Neuronal stem cell (in vitro differentiated cells): ENCODE measurements around the gene COG5.

Experiments
- DNase-seq: peaks from one replicate; pipeline ENCODE4 v3.0.0-alpha.2; 2013; ENCODE audit warnings: low spot score
- H2AFZ ChIP-seq: one replicate; pipeline ENCODE4 v1.6.1; 2013; ENCODE audit warnings: mild to moderate bottlenecking, low read length, inconsistent platforms
- H2AK5ac ChIP-seq: 2 replicates; pipeline ENCODE4 v1.6.1; 2013; ENCODE audit warnings: low read depth, mild to moderate bottlenecking, inconsistent platforms, low read length, moderate library complexity, mixed read lengths
- H2BK120ac ChIP-seq: 2 replicates; pipeline ENCODE4 v1.6.1; 2013; ENCODE audit warnings: low read depth, mild to moderate bottlenecking, inconsistent platforms, low read length, moderate library complexity, mixed read lengths
- H2BK12ac ChIP-seq: one replicate; pipeline ENCODE4 v1.6.1; 2013; ENCODE audit warnings: low read length, inconsistent platforms
- H2BK15ac ChIP-seq: 2 replicates; pipeline ENCODE4 v1.6.1; 2013; ENCODE audit warnings: mild to moderate bottlenecking, low read length, inconsistent platforms, mixed read lengths
- H2BK5ac ChIP-seq: one replicate; pipeline ENCODE4 v1.6.1; 2013; ENCODE audit warnings: inconsistent platforms, mild to moderate bottlenecking, low read length, moderate library complexity
- H3K14ac ChIP-seq: one replicate; pipeline ENCODE4 v1.6.1; 2013; ENCODE audit warnings: low read length, inconsistent platforms
- H3K18ac ChIP-seq: 2 replicates; pipeline ENCODE4 v1.6.1; 2013; ENCODE audit warnings: low read length, inconsistent platforms
- H3K23ac ChIP-seq: 2 replicates; pipeline ENCODE4 v1.6.1; 2013; ENCODE audit warnings: low read depth, mild to moderate bottlenecking, mixed read lengths, low read length, inconsistent platforms; ENCODE audit not compliant: poor library complexity
- H3K27ac ChIP-seq: replicated peaks from 3 replicates; pipeline ENCODE4 v1.5.1; 2013; ENCODE audit warnings: low read length, inconsistent platforms
- H3K27me3 ChIP-seq, 3 experiments: 2 replicates each; pipeline ENCODE4 v1.6.1; 2013; ENCODE audit warnings: low read length in 3 of 3, mild to moderate bottlenecking in 2 of 3, inconsistent platforms in 1 of 3, low read depth in 1 of 3, mixed read lengths in 1 of 3, moderate library complexity in 1 of 3; ENCODE audit not compliant: control insufficient read depth in 3 of 3, insufficient read depth in 3 of 3
- H3K36me3 ChIP-seq, 2 donors: replicated peaks in 1 of 2; 2 replicates each; pipeline ENCODE4 v1.6.1; 2013; ENCODE audit warnings: low read length in 2 of 2; ENCODE audit not compliant: control insufficient read depth in 2 of 2, insufficient read depth in 2 of 2
- H3K4ac ChIP-seq: 2 replicates; pipeline ENCODE4 v1.6.1; 2013; ENCODE audit warnings: inconsistent platforms, mild to moderate bottlenecking, low read length, moderate library complexity
- H3K4me1 ChIP-seq, 2 donors: 1 replicate in 1 of 2; 2 replicates in 1 of 2; pipeline ENCODE4 v1.6.1; 2013; ENCODE audit warnings: low read length in 2 of 2, low read depth in 1 of 2; ENCODE audit not compliant: control insufficient read depth in 2 of 2, insufficient read depth in 1 of 2
- H3K4me2 ChIP-seq: one replicate; pipeline ENCODE4 v1.6.1; 2013; ENCODE audit warnings: mild to moderate bottlenecking, low read length, inconsistent platforms; ENCODE audit not compliant: insufficient read depth, poor library complexity, severe bottlenecking
- H3K4me3 ChIP-seq, 2 donors: 2 replicates each; pipeline ENCODE4 v1.5.1; 2013; ENCODE audit warnings: low read length in 2 of 2, mild to moderate bottlenecking in 2 of 2, inconsistent platforms in 1 of 2, moderate library complexity in 1 of 2
- H3K79me1 ChIP-seq: one replicate; pipeline ENCODE4 v1.6.1; 2013; ENCODE audit warnings: low read depth, mild to moderate bottlenecking, inconsistent platforms, low read length, moderate library complexity
- H3K9ac ChIP-seq: one replicate; pipeline ENCODE4 v1.6.1; 2013; ENCODE audit warnings: mild to moderate bottlenecking, low read depth, low read length, inconsistent platforms; ENCODE audit not compliant: poor library complexity
- H3K9me3 ChIP-seq, 2 donors: replicated peaks in 1 of 2; 2 replicates each; pipeline versions ENCODE3 to v1.6.1; 2013; ENCODE audit warnings: low read length in 2 of 2, mild to moderate bottlenecking in 2 of 2, inconsistent platforms in 1 of 2, low read depth in 1 of 2, mixed read lengths in 1 of 2, moderate library complexity in 1 of 2; ENCODE audit not compliant: control insufficient read depth in 2 of 2, insufficient read depth in 1 of 2
- H4K8ac ChIP-seq: one replicate; pipeline ENCODE4 v1.6.1; 2013; ENCODE audit warnings: low read depth, mild to moderate bottlenecking, inconsistent platforms, low read length, moderate library complexity
- H4K91ac ChIP-seq: one replicate; pipeline ENCODE4 v1.6.1; 2013; ENCODE audit warnings: low read length, low read depth, mild to moderate bottlenecking, inconsistent platforms; ENCODE audit not compliant: poor library complexity
- WGBS, 2 donors: extraction: QIAGEN DNeasy Blood & Tissue Kit; methylation state at CpG; one replicate each; pipeline ENCODE4 v1.1.7; 2013; ENCODE audit warnings: missing lambda C conversion rate in 2 of 2, mixed read lengths in 1 of 2; ENCODE audit not compliant: insufficient read length in 2 of 2, insufficient replicate concordance in 1 of 2; ENCODE audit errors: extremely low coverage in 2 of 2; 5-methylcytosine and 5-hydroxymethylcytosine counted together

The COG5 gene

GRCh38 chr7:107494884-107495283 lies 68.8 kb downstream of the COG5 start:
- Histone ChIP-seq H3K4ac (no peak overlapping the region), H3K23ac (no peak overlapping the region), H3K27ac (no peak overlapping the region), H2BK15ac (no peak overlapping the region), H2BK120ac (no peak overlapping the region), H3K4me1 (no peaks in the 10 kb centered on the region), H2BK5ac (no peak overlapping the region), H3K4me3 (no peak overlapping the region), H3K4me2 (no peak overlapping the region), H2BK12ac (no peak overlapping the region), H2AK5ac (no peak overlapping the region), H3K18ac (no peak overlapping the region), H4K91ac (no peak overlapping the region), H3K79me1 (no peaks in the 10 kb centered on the region), H4K8ac (no peak overlapping the region), H3K27me3 (no peaks in the 10 kb centered on the region), H3K14ac (no peak overlapping the region), H2AFZ (no peak overlapping the region), H3K9me3 (no peaks in the 10 kb centered on the region), H3K9ac (no peak overlapping the region), H3K36me3 (no peaks in the 10 kb centered on the region)
- no CpG with 5 or more reads among the region's 6 CpGs for WGBS, 2 donors
- no peak for DNase-seq

GRCh38 chr7:107494315-107494751 lies 69.4 kb downstream of the COG5 start:
- Histone ChIP-seq H3K27me3 (no peaks in the 10 kb centered on the region), H3K4me2 (no peak overlapping the region), H3K23ac (no peak overlapping the region), H3K36me3 (no peaks in the 10 kb centered on the region), H3K27ac (no peak overlapping the region), H2BK5ac (no peak overlapping the region), H4K8ac (no peak overlapping the region), H3K4me3 (no peak overlapping the region), H3K18ac (no peak overlapping the region), H3K9ac (no peak overlapping the region), H3K4me1 (no peaks in the 10 kb centered on the region), H2AK5ac (no peak overlapping the region), H3K9me3 (no peaks in the 10 kb centered on the region), H4K91ac (no peak overlapping the region), H2BK120ac (no peak overlapping the region), H2BK15ac (no peak overlapping the region), H3K14ac (no peak overlapping the region), H2AFZ (no peak overlapping the region), H3K4ac (no peak overlapping the region), H2BK12ac (no peak overlapping the region), H3K79me1 (no peaks in the 10 kb centered on the region)
- WGBS, 2 donors: no CpG with 5 or more reads among the region's 3 CpGs
- no peak for DNase-seq

- Histone ChIP-seq H2BK15ac (no peak overlapping the region), H2AFZ (no peak overlapping the region), H4K8ac (no peak overlapping the region), H2AK5ac (no peak overlapping the region), H3K4me3 (no peak overlapping the region), H2BK12ac (no peak overlapping the region), H3K9me3 (no peaks in the 10 kb centered on the region), H3K27ac (no peak overlapping the region), H2BK120ac (no peak overlapping the region), H3K4me2 (no peak overlapping the region), H4K91ac (no peak overlapping the region), H3K9ac (no peak overlapping the region), H3K36me3 (no peaks in the 10 kb centered on the region), H3K14ac (no peak overlapping the region), H3K23ac (no peak overlapping the region), H3K4ac (no peak overlapping the region), H3K79me1 (no peaks in the 10 kb centered on the region), H3K4me1 (no peaks in the 10 kb centered on the region), H3K27me3 (no peaks in the 10 kb centered on the region), H2BK5ac (no peak overlapping the region), H3K18ac (no peak overlapping the region)
- no peak for DNase-seq
- WGBS, 2 donors: no CpG with 5 or more reads among the region's 2 CpGs
Observed at GRCh38 chr7:107492875-107493274, 70.8 kb downstream of the COG5 start.

GRCh38 chr7:107486041-107486440 lies 77.7 kb downstream of the COG5 start:
- Histone ChIP-seq H4K91ac (no peak overlapping the region), H3K4me2 (no peak overlapping the region), H2BK120ac (no peak overlapping the region), H2BK5ac (no peak overlapping the region), H3K9me3 (no peaks in the 10 kb centered on the region), H3K4ac (no peak overlapping the region), H3K4me3 (no peak overlapping the region), H2AFZ (no peak overlapping the region), H2AK5ac (no peak overlapping the region), H3K79me1 (peaks cover 1% of the 10 kb centered on the region), H3K27me3 (no peaks in the 10 kb centered on the region), H3K4me1 (no peaks in the 10 kb centered on the region), H3K23ac (no peak overlapping the region), H3K9ac (no peak overlapping the region), H3K14ac (no peak overlapping the region), H3K27ac (no peak overlapping the region), H2BK15ac (no peak overlapping the region), H3K18ac (no peak overlapping the region), H4K8ac (no peak overlapping the region), H2BK12ac (no peak overlapping the region), H3K36me3 (no peaks in the 10 kb centered on the region)
- DNase-seq: no peak
- 100% methylated on average over 1 of the region's 3 CpGs for WGBS, 2 donors
